Colonic mucosa (tissue), 4 donors: ENCODE data around the gene PCNA. TPM values are rescaled to one million over a fixed set of nuclear protein-coding genes. Genes with fewer than 3 reads are reported as not detected.

ENCODE experiments used
- DNase-seq: peaks from one replicate; pipeline ENCODE4 v3.0.0-alpha.2; 2020
- H3K27ac ChIP-seq: fragments of 200-600 bp; one replicate; pipeline ENCODE4 v1.8.0; 2021
- H3K27me3 ChIP-seq: fragments of 200-600 bp; one replicate; pipeline ENCODE4 v1.8.0; 2021
- H3K36me3 ChIP-seq: fragments of 200-600 bp; one replicate; pipeline ENCODE4 v1.8.0; 2021
- H3K4me1 ChIP-seq: fragments of 200-600 bp; one replicate; pipeline ENCODE4 v1.8.0; 2021; ENCODE audit warnings: mild to moderate bottlenecking
- H3K4me3 ChIP-seq: fragments of 200-600 bp; one replicate; pipeline ENCODE4 v1.8.0; 2021
- H3K9ac ChIP-seq, 2 donors: one replicate each; pipeline ENCODE4 v1.7.0; 2013; ENCODE audit warnings: control low read depth in 2 of 2, low read depth in 2 of 2, low read length in 2 of 2
- H3K9me3 ChIP-seq: fragments of 200-600 bp; one replicate; pipeline ENCODE4 v1.8.0; 2021
- intact Hi-C: fragments of 100-400 bp; cut with DNase I; formaldehyde crosslinking; loops from one replicate; pipeline ENCODE4 v1.14.1; 2022
- total RNA-seq, 2 donors: library from RNA; stranded (reverse); fragmentation: NEBNext Ultra II Directional in 1 of 2; extraction: Animal tissue kit (Norgen Biotek cat#: 25700) in 1 of 2; gene quantifications; one replicate each; pipeline ENCODE4 v1.2.1, GENCODE V29; 2021
- TF ChIP-seq, protein P1 (sequence below): fragments of 200-600 bp; IDR thresholded peaks from one replicate; pipeline ENCODE4 v1.8.0; 2022; ENCODE audit warnings: antibody characterized with exemption, mild to moderate bottlenecking
- donor health status: healthy.
- donor health status: DM: no; HTN: no; CAD: no.
- donor health status: DM: no; HTN: no; CAD: no.

The PCNA gene
- total RNA-seq, 2 donors from 2014 or later = 59.0 to 204 TPM

DNA sequence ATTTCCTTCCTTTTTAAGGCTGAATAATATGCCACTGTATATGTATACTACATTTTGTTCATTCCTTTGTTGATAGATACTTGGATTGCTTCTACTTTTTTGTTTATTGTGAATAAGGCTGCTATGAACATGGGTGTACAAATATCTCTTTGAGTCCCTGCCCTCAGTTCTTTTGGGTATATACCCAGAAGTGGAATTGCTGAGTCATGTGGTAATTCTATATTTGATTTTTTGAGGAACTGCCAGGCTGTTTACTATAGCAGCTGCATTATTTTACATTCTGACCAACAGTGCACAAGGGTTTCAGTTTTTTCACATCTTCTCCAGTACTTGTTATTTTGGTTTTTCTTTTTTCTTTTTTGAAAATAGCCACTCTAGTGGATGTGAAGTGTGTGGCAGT is 41.1 kb upstream of the PCNA start:
- H3K4me3 ChIP-seq = no peak overlapping the region
- no peak for DNase-seq
- no peaks in the 10 kb centered on the region for H3K36me3 ChIP-seq
- intact Hi-C loops = no loop called here
- TF ChIP-seq, protein P1, sequence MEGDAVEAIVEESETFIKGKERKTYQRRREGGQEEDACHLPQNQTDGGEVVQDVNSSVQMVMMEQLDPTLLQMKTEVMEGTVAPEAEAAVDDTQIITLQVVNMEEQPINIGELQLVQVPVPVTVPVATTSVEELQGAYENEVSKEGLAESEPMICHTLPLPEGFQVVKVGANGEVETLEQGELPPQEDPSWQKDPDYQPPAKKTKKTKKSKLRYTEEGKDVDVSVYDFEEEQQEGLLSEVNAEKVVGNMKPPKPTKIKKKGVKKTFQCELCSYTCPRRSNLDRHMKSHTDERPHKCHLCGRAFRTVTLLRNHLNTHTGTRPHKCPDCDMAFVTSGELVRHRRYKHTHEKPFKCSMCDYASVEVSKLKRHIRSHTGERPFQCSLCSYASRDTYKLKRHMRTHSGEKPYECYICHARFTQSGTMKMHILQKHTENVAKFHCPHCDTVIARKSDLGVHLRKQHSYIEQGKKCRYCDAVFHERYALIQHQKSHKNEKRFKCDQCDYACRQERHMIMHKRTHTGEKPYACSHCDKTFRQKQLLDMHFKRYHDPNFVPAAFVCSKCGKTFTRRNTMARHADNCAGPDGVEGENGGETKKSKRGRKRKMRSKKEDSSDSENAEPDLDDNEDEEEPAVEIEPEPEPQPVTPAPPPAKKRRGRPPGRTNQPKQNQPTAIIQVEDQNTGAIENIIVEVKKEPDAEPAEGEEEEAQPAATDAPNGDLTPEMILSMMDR = no peak
- H3K27ac ChIP-seq = no peak overlapping the region
- no peaks in the 10 kb centered on the region for H3K9me3 ChIP-seq
- H3K27me3 ChIP-seq = no peaks in the 10 kb centered on the region
- H3K4me1 ChIP-seq = no peaks in the 10 kb centered on the region
- no peak overlapping the region for H3K9ac ChIP-seq

DNA sequence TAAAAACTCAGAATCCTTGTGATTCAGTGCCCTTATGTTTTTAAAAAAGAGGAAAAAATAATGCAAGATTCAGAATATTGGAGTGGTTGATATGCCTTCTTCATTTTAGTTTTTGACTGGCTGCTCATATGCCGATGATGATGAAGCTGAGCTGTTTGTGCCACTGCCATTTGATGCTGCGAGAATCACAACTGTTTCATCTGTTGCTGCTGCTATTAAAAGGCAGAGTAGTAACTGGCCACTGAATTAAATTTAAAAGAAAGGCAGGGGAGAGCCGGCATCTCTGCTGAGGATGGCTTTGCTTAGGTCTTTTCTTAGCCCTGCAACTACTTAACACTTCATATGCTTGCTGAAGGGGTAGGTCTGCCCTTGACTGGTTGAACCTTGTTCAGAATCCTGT is 40.2 kb upstream of the PCNA start:
- Histone ChIP-seq H3K27me3 (no peaks in the 10 kb centered on the region), H3K4me3 (no peak overlapping the region), H3K4me1 (no peaks in the 10 kb centered on the region), H3K27ac (no peak overlapping the region), H3K9ac (no peak overlapping the region), H3K9me3 (no peaks in the 10 kb centered on the region), H3K36me3 (no peaks in the 10 kb centered on the region)
- TF ChIP-seq, protein P1 = no peak
- DNase-seq = no peak
- intact Hi-C loops = no loop called here

DNA sequence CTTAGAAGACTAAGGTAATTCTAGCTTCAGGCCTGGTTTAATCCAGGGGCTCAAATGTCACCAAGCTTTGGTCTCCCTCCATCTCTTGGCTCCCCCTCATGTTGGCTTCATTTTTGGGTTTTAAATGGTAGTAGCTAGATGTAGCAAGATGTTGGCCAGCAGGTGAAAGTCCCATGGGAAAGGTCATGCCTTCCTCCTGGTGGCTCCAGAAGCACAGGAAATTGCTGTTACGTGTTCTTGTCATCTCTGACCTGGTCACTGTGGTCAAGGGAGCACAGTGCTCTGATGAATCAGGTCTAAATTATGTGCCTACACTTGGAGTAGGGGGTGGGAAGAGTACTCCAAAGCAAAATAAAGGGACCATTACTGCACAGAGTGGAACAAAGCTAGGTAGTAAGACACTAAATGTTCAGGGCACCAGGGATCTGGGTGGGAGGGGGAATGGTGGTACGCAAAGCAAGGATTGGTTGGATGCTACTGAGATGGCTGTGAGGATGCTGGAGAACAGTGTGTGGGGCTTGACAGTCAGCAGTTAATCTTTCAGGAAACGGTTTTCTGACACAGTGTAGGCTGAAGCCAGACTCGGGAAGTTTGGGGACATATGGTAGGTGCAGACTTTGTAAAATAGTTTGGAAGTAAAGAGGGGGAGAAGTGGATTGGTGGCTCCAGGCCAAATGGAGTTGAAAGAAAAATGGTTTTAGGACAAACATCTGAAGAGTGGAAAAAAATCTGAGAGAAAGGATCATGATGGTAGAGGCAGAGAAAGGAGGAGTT is 37.1 kb upstream of the PCNA start:
- H3K9me3 ChIP-seq = no peaks in the 10 kb centered on the region
- DNase-seq = no peak
- no peaks in the 10 kb centered on the region for H3K36me3 ChIP-seq
- H3K27ac ChIP-seq = no peak overlapping the region
- TF ChIP-seq, protein P1 = no peak
- intact Hi-C loops = no loop called here
- H3K4me3 ChIP-seq = no peak overlapping the region
- H3K27me3 ChIP-seq = no peaks in the 10 kb centered on the region
- H3K9ac ChIP-seq = no peak overlapping the region
- no peaks in the 10 kb centered on the region for H3K4me1 ChIP-seq

DNA sequence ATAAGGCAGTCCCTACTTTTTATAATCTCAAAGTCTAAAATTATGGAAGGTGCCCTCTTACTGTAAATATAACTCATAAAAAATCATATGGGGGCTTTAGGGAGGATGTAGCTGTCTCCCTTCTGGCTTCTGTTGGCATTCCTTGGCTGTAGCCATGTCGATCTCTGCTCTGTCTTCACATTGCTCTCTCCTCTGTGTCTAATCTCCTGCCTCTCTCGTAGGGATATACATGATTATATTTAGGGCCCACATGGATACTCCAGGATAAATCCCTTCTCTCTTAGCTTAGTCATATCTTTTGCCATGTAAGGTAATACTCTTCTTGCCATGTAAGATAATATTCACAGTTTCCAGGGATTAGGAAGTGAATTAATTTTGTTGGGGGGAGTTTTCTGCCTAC is 35.6 kb upstream of the PCNA start:
- Histone ChIP-seq H3K9me3 (no peaks in the 10 kb centered on the region), H3K36me3 (no peaks in the 10 kb centered on the region), H3K4me1 (no peaks in the 10 kb centered on the region), H3K9ac (no peak overlapping the region), H3K4me3 (no peak overlapping the region), H3K27ac (no peak overlapping the region), H3K27me3 (no peaks in the 10 kb centered on the region)
- intact Hi-C loops = no loop called here
- DNase-seq = no peak
- TF ChIP-seq, protein P1 = no peak

DNA sequence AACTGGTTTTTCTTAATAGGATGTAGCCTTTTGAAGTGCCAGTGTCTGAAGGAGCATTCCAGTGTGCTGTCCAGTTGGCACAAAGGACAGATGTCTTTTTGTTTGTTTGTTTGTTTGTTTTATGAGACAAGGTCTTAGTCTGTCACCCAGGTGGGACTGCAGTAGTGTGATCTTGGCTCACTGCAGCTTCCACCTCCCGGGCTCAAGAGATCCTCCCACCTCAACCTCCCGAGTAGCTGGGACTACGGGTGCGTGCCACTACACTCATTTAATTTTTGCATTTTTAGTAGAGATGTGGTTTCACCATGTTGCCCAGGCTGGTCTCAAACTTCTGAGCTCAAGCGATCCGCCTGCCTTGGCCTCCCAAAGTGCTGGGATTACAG is 34.8 kb upstream of the PCNA start:
- intact Hi-C loops = no loop called here
- TF ChIP-seq, protein P1 = no peak
- peaks cover 5% of the 10 kb centered on the region for H3K4me1 ChIP-seq
- no peaks in the 10 kb centered on the region for H3K9me3 ChIP-seq
- no peaks in the 10 kb centered on the region for H3K27me3 ChIP-seq
- H3K36me3 ChIP-seq = no peaks in the 10 kb centered on the region
- DNase-seq = no peak
- H3K27ac ChIP-seq = no peak overlapping the region
- no peak overlapping the region for H3K9ac ChIP-seq
- no peak overlapping the region for H3K4me3 ChIP-seq
